Uterus (tissue), 2 donors: ENCODE measurements around the gene TBC1D19.

Source experiments
- POLR2A ChIP-seq, 2 donors: fragments of 450-650 bp; IDR thresholded peaks; one replicate each; pipeline ENCODE4 v1.6.1; 2016; ENCODE audit warnings: antibody characterized with exemption in 2 of 2, mild to moderate bottlenecking in 1 of 2, moderate library complexity in 1 of 2
- TF ChIP-seq, protein P1 (sequence below), 4 experiments: fragments of 200-600 bp in 2 of 4; fragments of 450-650 bp in 2 of 4; sonication (generic) in 2 of 4; IDR thresholded peaks; one replicate each; pipeline ENCODE4 v1.5.1; 2016 to 2019; ENCODE audit warnings: antibody characterized with exemption in 4 of 4, mild to moderate bottlenecking in 2 of 4, moderate library complexity in 1 of 4

DNA sequence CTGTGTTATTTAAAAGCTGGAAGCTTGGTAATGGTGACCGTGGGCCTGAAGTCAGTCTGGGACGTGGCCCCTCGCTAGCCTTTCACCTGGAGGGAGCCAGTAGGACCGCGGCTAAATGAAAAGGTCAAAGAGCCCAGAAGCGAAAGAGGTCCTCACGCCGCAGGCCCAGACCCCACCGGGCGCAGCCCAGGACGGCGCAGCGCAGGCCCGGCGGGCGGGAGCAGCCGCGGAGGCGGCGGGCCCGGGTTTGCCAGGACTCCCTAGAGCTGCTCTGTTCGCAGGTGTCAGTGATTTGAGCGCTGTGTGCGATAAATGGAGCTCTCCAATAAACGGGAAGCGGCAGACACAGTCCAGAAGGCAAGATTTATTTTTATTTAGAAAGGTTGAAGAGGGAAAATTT is 220.6 kb downstream of the TBC1D19 start:
- TF ChIP-seq, protein P1, sequence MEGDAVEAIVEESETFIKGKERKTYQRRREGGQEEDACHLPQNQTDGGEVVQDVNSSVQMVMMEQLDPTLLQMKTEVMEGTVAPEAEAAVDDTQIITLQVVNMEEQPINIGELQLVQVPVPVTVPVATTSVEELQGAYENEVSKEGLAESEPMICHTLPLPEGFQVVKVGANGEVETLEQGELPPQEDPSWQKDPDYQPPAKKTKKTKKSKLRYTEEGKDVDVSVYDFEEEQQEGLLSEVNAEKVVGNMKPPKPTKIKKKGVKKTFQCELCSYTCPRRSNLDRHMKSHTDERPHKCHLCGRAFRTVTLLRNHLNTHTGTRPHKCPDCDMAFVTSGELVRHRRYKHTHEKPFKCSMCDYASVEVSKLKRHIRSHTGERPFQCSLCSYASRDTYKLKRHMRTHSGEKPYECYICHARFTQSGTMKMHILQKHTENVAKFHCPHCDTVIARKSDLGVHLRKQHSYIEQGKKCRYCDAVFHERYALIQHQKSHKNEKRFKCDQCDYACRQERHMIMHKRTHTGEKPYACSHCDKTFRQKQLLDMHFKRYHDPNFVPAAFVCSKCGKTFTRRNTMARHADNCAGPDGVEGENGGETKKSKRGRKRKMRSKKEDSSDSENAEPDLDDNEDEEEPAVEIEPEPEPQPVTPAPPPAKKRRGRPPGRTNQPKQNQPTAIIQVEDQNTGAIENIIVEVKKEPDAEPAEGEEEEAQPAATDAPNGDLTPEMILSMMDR (IDR thresholded peaks at IDR 0.05): no peak
- TF ChIP-seq POLR2A (IDR thresholded peaks at IDR 0.05): no peak
